Activated T-cell treated with anti-CD3 and anti-CD28 coated beads, Interleukin-2, amount 50 U/mL, for 24 hours (primary cell): ENCODE results near the gene ZBTB16.

Source experiments
- DNase-seq: peaks from one replicate; pipeline ENCODE4 v3.0.0-alpha.2; 2020
- H3K27ac Mint-ChIP-seq: 2 replicates; pipeline ENCODE4 v1.8.0; 2020; ENCODE audit warnings: mild to moderate bottlenecking, mixed read lengths
- H3K27me3 Mint-ChIP-seq: 2 replicates; pipeline ENCODE4 v1.8.0; 2020; ENCODE audit warnings: mixed read lengths
- H3K36me3 Mint-ChIP-seq: 2 replicates; pipeline ENCODE4 v1.8.0; 2020; ENCODE audit warnings: low read depth, mixed read lengths
- H3K4me1 Mint-ChIP-seq: 2 replicates; pipeline ENCODE4 v1.8.0; 2020; ENCODE audit warnings: low read depth, mixed read lengths
- H3K4me3 Mint-ChIP-seq: 2 replicates; pipeline ENCODE4 v1.8.0; 2020; ENCODE audit warnings: mild to moderate bottlenecking, moderate library complexity, mixed read lengths
- H3K9me3 Mint-ChIP-seq: 2 replicates; pipeline ENCODE4 v1.8.0; 2020; ENCODE audit warnings: mixed read lengths

Gene ZBTB16

GRCh38 chr11:114290503-114291235, 231.2 kb downstream of the ZBTB16 start:
- Mint-ChIP-seq H3K36me3 (no peaks in the 10 kb centered on the region), H3K4me1 (no peaks in the 10 kb centered on the region), H3K27me3 (peaks cover 9% of the 10 kb centered on the region), H3K9me3 (no peaks in the 10 kb centered on the region), H3K4me3 (no peak overlapping the region), H3K27ac (no peak overlapping the region)
- no peak for DNase-seq

- DNase-seq = no peak
- Mint-ChIP-seq H3K4me3 (no peak overlapping the region), H3K4me1 (no peaks in the 10 kb centered on the region), H3K27ac (no peak overlapping the region), H3K36me3 (no peaks in the 10 kb centered on the region), H3K27me3 (peaks cover 13% of the 10 kb centered on the region), H3K9me3 (no peaks in the 10 kb centered on the region)
Observed at GRCh38 chr11:114291381-114291780, 231.9 kb downstream of the ZBTB16 start.

- DNase-seq = no peak
- no peak overlapping the region for H3K27ac Mint-ChIP-seq
- H3K9me3 Mint-ChIP-seq = no peaks in the 10 kb centered on the region
- H3K36me3 Mint-ChIP-seq = no peaks in the 10 kb centered on the region
- H3K4me3 Mint-ChIP-seq = no peak overlapping the region
- H3K27me3 Mint-ChIP-seq = peaks cover 13% of the 10 kb centered on the region
- no peaks in the 10 kb centered on the region for H3K4me1 Mint-ChIP-seq
Observed at GRCh38 chr11:114291842-114292680, 232.6 kb downstream of the ZBTB16 start.

GRCh38 chr11:114293201-114293711, 233.7 kb downstream of the ZBTB16 start:
- Mint-ChIP-seq H3K9me3 (no peaks in the 10 kb centered on the region), H3K27ac (no peak overlapping the region), H3K36me3 (no peaks in the 10 kb centered on the region), H3K4me1 (no peaks in the 10 kb centered on the region), H3K4me3 (no peak overlapping the region), H3K27me3 (peaks cover 13% of the 10 kb centered on the region)
- no peak for DNase-seq

- no peak for DNase-seq
- H3K9me3 Mint-ChIP-seq = peaks cover 2% of the 10 kb centered on the region
Observed at GRCh38 chr11:114295676-114296604, 236.4 kb downstream of the ZBTB16 start, which contains the start of gene NNMT. Gene NNMT (plus strand): TSS chr11:114296399. CDS start chr11:114296557, 158 bp downstream.

GRCh38 chr11:114296605-114297372, 237.3 kb downstream of the ZBTB16 start:
- H3K27me3 Mint-ChIP-seq = peaks cover 13% of the 10 kb centered on the region
- no peaks in the 10 kb centered on the region for H3K4me1 Mint-ChIP-seq
- no peak overlapping the region for H3K27ac Mint-ChIP-seq
- H3K9me3 Mint-ChIP-seq = peaks cover 2% of the 10 kb centered on the region
- H3K4me3 Mint-ChIP-seq = no peak overlapping the region
- DNase-seq = no peak
- no peaks in the 10 kb centered on the region for H3K36me3 Mint-ChIP-seq

More at GRCh38 chr11:114295676-114296604, 236.4 kb downstream of the ZBTB16 start, which contains the start of gene NNMT:
- no peaks in the 10 kb centered on the region for H3K36me3 Mint-ChIP-seq
- no peak within 1 kb of the TSS for H3K4me3 Mint-ChIP-seq
- H3K27me3 Mint-ChIP-seq = peaks cover 13% of the 10 kb centered on the region
- no peaks in the 10 kb centered on the region for H3K4me1 Mint-ChIP-seq
- H3K27ac Mint-ChIP-seq = no peak within 1 kb of the TSS

- Mint-ChIP-seq H3K9me3 (peaks cover 2% of the 10 kb centered on the region), H3K4me1 (no peaks in the 10 kb centered on the region), H3K36me3 (no peaks in the 10 kb centered on the region), H3K4me3 (no peak overlapping the region), H3K27me3 (peaks cover 10% of the 10 kb centered on the region), H3K27ac (no peak overlapping the region)
- no peak for DNase-seq
Observed at GRCh38 chr11:114297806-114298709, 238.5 kb downstream of the ZBTB16 start.

- H3K27me3 Mint-ChIP-seq = peaks cover 7% of the 10 kb centered on the region
- H3K27ac Mint-ChIP-seq = no peak overlapping the region
- no peaks in the 10 kb centered on the region for H3K36me3 Mint-ChIP-seq
- no peak overlapping the region for H3K4me3 Mint-ChIP-seq
- DNase-seq = no peak
- H3K4me1 Mint-ChIP-seq = no peaks in the 10 kb centered on the region
- peaks cover 2% of the 10 kb centered on the region for H3K9me3 Mint-ChIP-seq
Observed at GRCh38 chr11:114298710-114299109, 239.2 kb downstream of the ZBTB16 start.
